Gastrocnemius medialis (tissue), 4 donors: Measurements from ENCODE around the gene SNCA. TPM values are rescaled to one million over a fixed set of nuclear protein-coding genes. Genes with fewer than 3 reads are reported as not detected.
A peak's percentile ranks its signal among the peaks of the same experiment; 100 is the strongest.

Experiments used
- ATAC-seq, 2 donors: fragments of 150-250 bp; one replicate each; pipeline ENCODE4 v1.9.1; 2016
- DNase-seq, 2 donors: peaks; one replicate each; pipeline ENCODE4 v3.0.0-alpha.2; 2019
- H3K27ac ChIP-seq, 4 donors: fragments of 200-600 bp; sonication (generic); 1 replicate in 1 of 4; 2 replicates in 3 of 4; pipeline ENCODE4 v1.5.1; 2016 to 2018; ENCODE audit warnings: mild to moderate bottlenecking in 2 of 4, moderate library complexity in 1 of 4
- H3K27me3 ChIP-seq, 3 donors: fragments of 200-600 bp; sonication (generic) in 2 of 3; 1 replicate in 1 of 3; 2 replicates in 2 of 3; pipeline versions ENCODE4 v1.5.1 to v1.6.0; 2016 to 2019; ENCODE audit warnings: mild to moderate bottlenecking in 1 of 3, moderate library complexity in 1 of 3
- H3K36me3 ChIP-seq, 2 donors: fragments of 200-600 bp; sonication (generic) in 1 of 2; one replicate each; pipeline ENCODE4 v1.5.1; 2017 to 2018
- H3K4me1 ChIP-seq, 2 donors: fragments of 200-600 bp; sonication (generic) in 1 of 2; one replicate each; pipeline ENCODE4 v1.5.1; 2016 to 2017; ENCODE audit warnings: mild to moderate bottlenecking in 2 of 2
- H3K4me3 ChIP-seq, 4 donors: fragments of 200-600 bp; sonication (generic) in 3 of 4; 1 replicate in 1 of 4; 2 replicates in 3 of 4; pipeline ENCODE4 v1.5.1; 2016 to 2019; ENCODE audit warnings: mild to moderate bottlenecking in 2 of 4
- H3K9me3 ChIP-seq, 3 donors: fragments of 200-600 bp; sonication (generic) in 2 of 3; 1 replicate in 1 of 3; 2 replicates in 2 of 3; pipeline ENCODE4 v1.5.1; 2016 to 2019
- CTCF ChIP-seq, 5 experiments: fragments of 450-650 bp in 3 of 5; fragments of 200-600 bp in 2 of 5; sonication (generic) in 2 of 5; IDR thresholded peaks in 4 of 5; conservative IDR thresholded peaks in 1 of 5; 1 replicate in 4 of 5; 2 replicates in 1 of 5; pipeline ENCODE4 v1.5.1; 2016 to 2019; ENCODE audit warnings: antibody characterized with exemption in 5 of 5, mild to moderate bottlenecking in 3 of 5, moderate library complexity in 3 of 5
- POLR2A ChIP-seq, 2 donors: fragments of 450-650 bp; IDR thresholded peaks; one replicate each; pipeline ENCODE4 v1.6.1; 2017; ENCODE audit warnings: antibody characterized with exemption in 2 of 2, mild to moderate bottlenecking in 2 of 2, moderate library complexity in 2 of 2
- in situ Hi-C, 4 donors: fragments of 200-750 bp; cut with MboI; loops; one replicate each; pipeline versions ENCODE4 v1.15.0 to v1.8.0; 2017; ENCODE audit warnings: low sequenced_read_pairs in 4 of 4
- intact Hi-C: fragments of 100-400 bp; cut with DNase I; formaldehyde crosslinking; loops from one replicate; pipeline ENCODE4 v1.15.1; 2023; ENCODE audit warnings: low total_unique reads
- total RNA-seq, 4 donors: library from RNA; depleted of rRNA; stranded (reverse); fragments of >200 nt; gene quantifications; one replicate each; pipeline versions ENCODE4 v1.1.0 to v1.2.3, GENCODE V29; 2016

SNCA gene
- total RNA-seq, 4 donors from 2014 or later: 0.73 to 1.7 (median 1.1) TPM; not detected in 1

GRCh38 chr4:89847571-89848325 lies 10.8 kb upstream of the SNCA start:
- H3K36me3 ChIP-seq: no peaks in the 10 kb centered on the region
- no peak overlapping the region for H3K4me3 ChIP-seq
- no peak overlapping the region for H3K27ac ChIP-seq
- no peaks in the 10 kb centered on the region for H3K4me1 ChIP-seq
- intact Hi-C loops (no loop called here), in situ Hi-C loops (no loop called here)
- no peaks in the 10 kb centered on the region for H3K27me3 ChIP-seq
- H3K9me3 ChIP-seq: no peaks in the 10 kb centered on the region
- DNase-seq (no peak), ATAC-seq (no peak)
- TF ChIP-seq POLR2A (IDR thresholded peaks at IDR 0.05) (no peak), CTCF (IDR thresholded peaks at IDR 0.05 in 4 of 5, conservative IDR thresholded peaks at IDR 0.05 in 1 of 5) (no peak)

GRCh38 chr4:89839558-89839957 lies 2.6 kb upstream of the SNCA start:
- intact Hi-C loops (no loop called here), in situ Hi-C loops (no loop called here)
- H3K4me1 ChIP-seq: peaks cover 0 to 5% of the 10 kb centered on the region in 2 donors
- H3K27ac ChIP-seq: no peak overlapping the region
- no peaks in the 10 kb centered on the region for H3K36me3 ChIP-seq
- ATAC-seq: no peak
- H3K27me3 ChIP-seq: peaks cover 32 to 43% (median 36%) of the 10 kb centered on the region in 3 donors
- H3K4me3 ChIP-seq: no peak overlapping the region
- H3K9me3 ChIP-seq: no peaks in the 10 kb centered on the region
- no peak for TF ChIP-seq CTCF (IDR thresholded peaks at IDR 0.05 in 4 of 5, conservative IDR thresholded peaks at IDR 0.05 in 1 of 5)
- TF ChIP-seq POLR2A (IDR thresholded peaks at IDR 0.05): no peak
- no peak for DNase-seq

GRCh38 chr4:89837993-89838390 lies 1.0 kb upstream of the SNCA start:
- H3K27ac ChIP-seq: no peak overlapping the region
- intact Hi-C loops: no loop called here
- ATAC-seq (no peak), DNase-seq (no peak)
- H3K4me1 ChIP-seq: peaks cover 0 to 5% of the 10 kb centered on the region in 2 donors
- H3K9me3 ChIP-seq: no peaks in the 10 kb centered on the region
- peaks cover 32 to 43% (median 36%) of the 10 kb centered on the region in 3 donors for H3K27me3 ChIP-seq
- no peak for TF ChIP-seq POLR2A (IDR thresholded peaks at IDR 0.05)
- no peak for TF ChIP-seq CTCF (IDR thresholded peaks at IDR 0.05 in 4 of 5, conservative IDR thresholded peaks at IDR 0.05 in 1 of 5)
- no peaks in the 10 kb centered on the region for H3K36me3 ChIP-seq
- in situ Hi-C loops: no loop called here
- peak overlapping the region; percentile 21 to 52 (median 48) for H3K4me3 ChIP-seq

GRCh38 chr4:89837385-89837992 lies 528 bp upstream of the SNCA start:
- H3K4me1 ChIP-seq: peaks cover 0 to 5% of the 10 kb centered on the region in 2 donors
- no peak overlapping the region for H3K27ac ChIP-seq
- ATAC-seq: no peak
- no peaks in the 10 kb centered on the region for H3K9me3 ChIP-seq
- H3K27me3 ChIP-seq: peaks cover 32 to 43% (median 36%) of the 10 kb centered on the region in 3 donors
- DNase-seq: no peak
- intact Hi-C loops (no loop called here), in situ Hi-C loops (no loop called here)
- TF ChIP-seq CTCF (IDR thresholded peaks at IDR 0.05 in 4 of 5, conservative IDR thresholded peaks at IDR 0.05 in 1 of 5): no peak
- no peak for TF ChIP-seq POLR2A (IDR thresholded peaks at IDR 0.05)
- H3K4me3 ChIP-seq: peak overlapping the region; percentile 21 to 52 (median 48)
- H3K36me3 ChIP-seq: no peaks in the 10 kb centered on the region
